Activated CD4-positive, alpha-beta T cell treated with anti-CD3 and anti-CD28 coated beads, Interleukin-2, amount 50 U/mL, for 48 hours (primary cell): Measurements from ENCODE around the gene ME3.

Experiments used
- DNase-seq, 2 experiments: peaks; one replicate each; pipeline ENCODE4 v3.0.0-alpha.2; 2020

Gene ME3

DNA sequence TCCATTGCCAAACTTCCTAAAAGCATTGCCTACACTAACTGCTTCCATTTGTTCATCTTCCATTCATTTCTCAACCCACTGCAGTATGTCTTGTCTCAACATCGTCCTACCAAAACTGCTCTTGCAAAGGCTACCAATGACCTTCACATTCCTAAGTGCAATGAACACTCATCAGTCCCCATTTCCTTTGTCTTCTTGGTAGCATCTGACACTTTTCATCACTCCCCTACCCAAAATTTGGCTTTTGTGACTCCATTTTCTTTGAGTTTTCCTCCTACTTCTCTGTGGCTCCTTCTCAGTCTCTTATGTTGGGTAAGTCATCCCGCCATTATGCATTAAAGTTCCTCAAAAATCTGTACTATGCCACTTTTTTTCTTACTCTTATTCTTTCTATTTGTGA lies 162.3 kb downstream of the ME3 start:
- DNase-seq: no peak

DNA sequence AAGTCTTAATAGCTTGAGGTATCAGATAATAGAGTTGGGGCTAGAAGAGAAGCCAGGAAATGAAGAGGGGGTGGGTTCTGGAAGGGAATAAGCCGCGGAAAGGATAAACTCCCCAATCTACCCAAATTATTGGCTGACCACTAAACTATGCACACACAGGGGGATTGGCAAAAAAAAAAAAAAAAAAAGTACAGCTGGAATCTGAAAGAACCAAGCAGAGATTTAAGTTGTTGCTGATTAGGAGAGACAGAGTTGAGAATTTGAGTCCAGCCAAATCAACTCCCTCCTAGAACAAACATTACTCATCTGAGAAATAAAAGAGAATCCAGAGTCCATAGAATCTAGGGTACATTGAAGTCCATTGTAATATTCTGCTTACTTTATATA lies 162.8 kb downstream of the ME3 start:
- no peak for DNase-seq

DNA sequence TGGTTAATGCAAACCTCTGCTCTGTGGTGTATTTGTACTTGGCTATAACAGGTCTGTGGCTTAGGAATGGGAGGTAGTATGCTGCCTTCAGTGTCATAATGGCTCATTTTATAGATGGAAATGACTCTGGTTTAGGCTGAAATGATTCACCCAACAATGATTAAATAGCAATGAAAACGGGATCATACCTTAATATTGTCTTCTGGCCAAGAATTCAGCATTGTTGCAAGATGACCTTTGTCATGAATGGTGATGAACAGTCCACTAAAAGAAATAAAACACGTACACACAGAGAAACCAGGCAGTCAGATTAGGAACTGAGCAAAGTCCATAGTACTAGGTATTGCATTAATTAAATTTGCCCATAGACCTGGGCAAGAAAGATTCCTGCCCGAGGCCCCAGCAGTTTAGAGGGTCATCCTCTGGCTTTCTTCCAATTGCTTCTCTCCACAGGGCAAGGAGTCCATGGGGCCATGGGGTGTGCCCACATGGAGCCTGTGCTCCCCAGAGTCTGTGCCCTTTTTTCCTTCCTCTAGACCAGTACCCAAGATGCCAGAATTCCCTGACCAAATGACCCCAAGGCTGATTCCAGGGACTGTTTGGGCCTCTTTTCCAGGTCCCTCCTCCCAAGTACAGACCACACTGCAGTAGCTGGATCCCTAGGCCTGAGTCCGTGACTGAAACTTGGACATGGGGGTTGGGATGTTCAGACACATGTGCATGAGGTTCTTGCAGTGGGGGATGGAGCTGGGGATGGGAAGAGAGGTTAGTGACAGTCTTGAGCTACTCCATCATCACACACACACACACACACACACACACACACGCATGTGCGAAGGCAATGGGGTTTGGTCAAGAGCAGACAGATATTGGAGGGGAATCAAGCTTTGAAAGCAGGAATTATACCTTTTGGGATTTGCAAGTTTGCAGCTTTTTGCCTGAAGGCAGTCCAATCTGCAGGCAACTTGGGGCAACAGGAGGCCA lies 163.5 kb downstream of the ME3 start:
- no peak for DNase-seq

DNA sequence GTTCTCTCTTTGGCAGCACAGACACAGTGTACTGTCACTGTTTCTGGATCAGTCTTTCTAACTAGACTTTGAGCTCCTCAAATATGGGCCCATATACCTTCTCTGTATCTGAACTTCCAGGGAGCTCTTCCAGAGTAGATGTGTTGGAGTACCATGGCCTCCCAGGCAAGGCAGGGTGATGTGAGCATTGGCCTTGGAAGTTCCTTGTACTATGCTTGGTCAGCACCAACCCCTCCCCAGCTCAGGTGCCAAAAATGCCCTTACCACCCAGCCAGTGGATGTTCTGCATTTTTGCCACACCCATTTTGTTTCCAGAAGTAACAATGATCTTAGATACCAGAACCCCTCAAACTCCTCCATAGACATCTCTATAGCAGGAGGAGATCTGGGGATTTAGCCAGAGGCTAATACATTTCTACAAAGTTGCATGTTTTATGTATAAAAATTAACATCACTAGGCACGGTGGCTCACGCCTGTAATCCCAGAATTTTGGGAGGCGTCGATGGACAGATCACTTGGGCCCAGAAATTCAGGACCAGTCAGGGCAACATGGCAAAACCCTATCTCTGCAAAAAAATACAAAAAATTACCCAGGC lies 165.1 kb downstream of the ME3 start:
- no peak for DNase-seq

DNA sequence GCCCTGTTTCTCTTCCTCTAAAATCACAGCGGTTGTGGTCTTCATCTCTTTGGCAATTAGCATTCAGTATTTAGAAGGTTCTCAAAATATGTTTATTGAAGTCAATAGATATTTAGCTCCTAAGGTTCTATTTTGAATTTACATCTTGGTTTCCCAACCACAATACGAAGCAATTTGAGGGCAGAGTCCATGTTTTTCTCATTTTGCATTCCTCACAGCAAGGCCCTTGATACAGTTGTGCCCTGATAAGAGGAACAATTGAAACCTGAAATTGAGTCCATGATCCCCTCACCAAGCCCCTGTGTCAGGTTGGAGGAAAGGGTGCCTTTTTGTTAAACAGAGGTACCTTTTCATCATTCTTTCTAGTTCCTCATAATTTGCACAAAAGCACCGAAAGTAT lies 166.2 kb downstream of the ME3 start:
- DNase-seq: no peak

DNA sequence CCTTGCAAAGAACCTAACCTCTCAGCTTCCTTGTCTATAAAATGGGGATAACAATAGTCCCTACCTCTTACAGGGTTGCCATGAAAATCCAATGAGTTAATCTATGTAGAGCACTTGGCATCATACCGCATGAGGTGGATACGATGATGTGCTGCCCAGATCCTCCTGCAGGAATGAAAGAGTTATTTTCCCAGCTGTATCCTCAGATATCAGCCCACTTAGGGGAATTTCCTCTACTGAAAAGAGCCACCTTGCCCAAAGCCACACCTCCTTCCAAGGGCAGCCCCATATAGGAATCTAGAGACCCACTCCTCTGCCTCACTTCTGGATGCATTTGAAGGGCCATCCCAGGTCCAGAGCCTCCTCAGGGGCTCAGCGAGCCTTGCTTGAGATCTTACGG lies 169.3 kb downstream of the ME3 start:
- no peak for DNase-seq

DNA sequence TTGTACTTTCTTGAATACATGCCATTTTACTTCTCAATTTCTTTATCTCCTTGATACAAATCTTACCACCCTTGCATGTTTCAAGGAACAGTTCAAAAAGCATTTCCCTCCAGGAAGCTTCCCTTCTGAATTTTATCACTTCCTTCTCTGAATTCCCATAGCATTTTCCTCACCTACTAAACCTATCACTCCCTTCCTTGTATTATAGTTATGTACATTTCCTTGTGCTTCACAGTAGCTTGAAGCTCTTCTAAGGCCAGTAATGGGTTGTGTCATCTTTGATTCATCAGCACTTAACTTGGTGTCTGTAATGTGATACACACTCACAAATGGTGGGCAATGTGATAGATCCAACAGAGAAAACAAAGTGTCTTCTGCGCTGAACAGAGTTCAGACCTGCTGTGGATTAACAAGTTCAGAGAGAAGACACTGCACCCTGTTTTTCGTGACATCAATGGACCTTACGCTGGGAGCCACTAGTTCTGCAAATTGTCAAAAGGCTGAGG lies 170.2 kb downstream of the ME3 start:
- no peak for DNase-seq

DNA sequence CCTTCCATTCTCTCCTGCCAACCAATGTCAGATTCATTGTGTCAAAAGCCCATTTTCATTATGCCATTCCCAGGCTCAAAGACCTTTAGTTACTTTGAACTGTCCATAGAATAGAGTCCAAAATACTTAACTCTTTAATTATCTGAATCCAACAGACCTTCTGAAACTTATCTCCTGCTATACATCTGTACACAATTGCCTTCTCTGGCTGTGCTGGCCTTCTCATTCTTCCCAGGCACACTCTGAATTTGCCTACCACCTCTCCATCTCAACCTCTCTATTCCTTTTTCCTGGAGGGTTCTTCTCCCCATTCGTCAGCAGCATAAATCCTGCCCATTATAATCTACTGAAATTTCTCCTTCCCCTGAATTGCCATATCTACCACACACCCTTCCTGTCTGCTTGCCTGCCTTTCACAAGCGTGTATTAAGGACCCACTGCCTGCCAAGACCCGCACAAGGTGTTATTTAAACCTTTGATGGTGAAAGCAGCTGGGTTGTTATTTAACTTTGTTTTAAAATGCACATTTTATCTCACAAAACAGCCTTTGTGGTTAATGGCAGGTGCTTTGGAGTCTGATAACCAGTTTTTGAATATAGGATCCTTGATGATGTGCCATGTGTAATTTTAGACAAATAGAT lies 171.8 kb downstream of the ME3 start:
- DNase-seq: no peak

DNA sequence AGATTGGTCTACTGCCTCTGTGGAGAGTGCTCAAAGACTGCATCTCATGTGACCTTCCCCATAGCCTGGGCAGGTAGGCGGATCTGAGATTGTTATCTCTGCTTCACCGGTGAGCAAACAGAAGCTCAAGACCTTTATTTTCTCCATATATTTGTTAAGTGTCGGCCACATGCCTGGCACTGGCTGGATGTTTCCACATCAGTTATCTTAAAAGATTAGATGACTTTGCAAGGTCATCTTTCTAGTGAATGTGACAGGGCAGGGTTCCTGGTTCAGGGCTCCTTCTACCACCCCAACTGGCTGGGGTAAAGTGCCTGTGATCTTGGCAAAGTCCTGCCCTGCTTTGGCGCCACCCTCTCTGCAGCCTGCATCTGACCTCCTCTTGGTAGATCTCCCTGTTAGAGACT lies 172.7 kb downstream of the ME3 start:
- DNase-seq: no peak

DNA sequence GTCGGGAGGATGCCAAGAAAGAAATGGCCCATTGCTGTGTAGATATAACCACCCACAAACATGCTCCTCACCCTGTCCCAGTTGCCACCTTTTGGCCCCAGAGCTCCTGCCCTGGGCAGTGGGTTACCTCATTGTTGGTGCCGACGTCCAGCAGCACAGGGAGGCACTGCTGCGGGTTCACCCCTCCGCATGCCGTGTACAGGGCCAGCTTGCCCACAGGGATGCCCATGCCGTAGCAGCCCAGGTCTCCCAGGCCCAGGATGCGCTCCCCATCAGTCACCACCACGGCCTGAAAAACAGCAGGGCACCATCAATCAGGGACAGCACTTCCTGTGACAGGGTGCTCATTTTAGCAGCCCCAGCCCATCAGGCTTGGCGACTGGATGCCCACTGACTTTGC lies 174.6 kb downstream of the ME3 start:
- no peak for DNase-seq

DNA sequence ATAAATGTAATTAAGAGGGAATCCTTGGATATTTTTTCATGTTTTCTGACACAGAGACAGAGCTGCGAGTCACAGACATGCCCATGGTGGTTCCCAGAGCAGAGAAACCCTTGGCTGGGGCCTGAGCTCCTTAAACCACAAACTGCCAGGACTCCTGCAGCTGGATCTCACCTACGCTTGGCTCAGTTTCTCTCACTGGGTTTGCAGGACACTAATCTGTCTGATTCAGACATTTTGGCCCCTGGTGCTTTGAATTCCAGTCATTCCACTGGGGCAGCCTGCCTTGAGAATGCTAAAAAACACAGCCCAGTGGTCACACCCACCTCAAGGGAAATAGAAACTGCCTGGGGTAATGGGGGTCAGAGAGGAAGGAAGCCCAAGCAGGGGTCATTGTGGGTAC lies 175.1 kb downstream of the ME3 start:
- no peak for DNase-seq

DNA sequence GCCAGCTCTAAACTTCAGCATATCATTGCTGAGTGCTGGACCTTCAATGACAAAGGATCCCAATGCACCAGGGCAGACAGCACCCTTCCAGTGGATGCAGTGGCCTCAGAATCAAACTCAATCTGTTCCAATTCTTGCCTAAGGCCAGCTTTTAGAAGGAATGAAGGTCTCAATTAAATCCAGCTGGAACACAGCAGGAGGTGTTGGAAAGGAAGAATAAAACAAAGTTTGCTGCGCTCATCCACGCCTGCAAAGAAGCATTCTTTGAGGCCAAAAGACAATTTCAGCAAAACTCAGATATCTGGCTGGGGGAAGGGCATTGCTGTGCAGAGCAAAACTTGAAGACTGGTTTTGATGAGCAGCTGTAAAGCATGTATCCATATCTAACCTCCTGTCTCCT lies 177.1 kb downstream of the ME3 start:
- no peak for DNase-seq

DNA sequence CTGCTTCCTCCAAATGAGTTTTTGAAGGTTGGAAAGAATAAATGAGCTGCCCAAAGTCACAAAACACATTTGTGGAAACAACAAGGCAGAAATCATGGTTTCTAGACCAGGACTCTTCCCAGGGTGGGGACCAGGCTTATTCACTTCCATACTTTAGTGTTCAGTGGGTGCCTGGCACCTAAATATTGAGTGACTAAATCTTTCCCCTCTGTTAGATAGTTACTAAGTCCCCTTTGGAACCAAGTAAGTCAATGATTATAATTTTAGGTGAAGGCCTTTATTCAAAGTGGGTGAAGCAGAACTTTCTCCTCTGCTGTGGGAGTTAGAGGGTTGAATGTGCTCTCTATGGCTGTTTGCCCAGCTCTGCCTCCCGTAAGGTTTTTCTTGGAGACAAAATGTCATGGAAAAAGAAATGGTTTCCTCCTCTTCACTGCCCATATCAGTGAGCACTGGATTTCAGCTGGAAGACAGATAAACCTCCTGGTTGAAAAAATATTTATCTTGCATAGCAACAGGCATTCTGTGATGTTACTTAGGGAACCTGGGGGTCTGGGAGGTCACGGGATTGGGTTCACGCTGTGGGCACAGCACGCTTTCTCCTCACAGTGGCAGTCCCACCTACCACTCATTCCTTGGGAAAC lies 179.9 kb downstream of the ME3 start:
- no peak for DNase-seq

DNA sequence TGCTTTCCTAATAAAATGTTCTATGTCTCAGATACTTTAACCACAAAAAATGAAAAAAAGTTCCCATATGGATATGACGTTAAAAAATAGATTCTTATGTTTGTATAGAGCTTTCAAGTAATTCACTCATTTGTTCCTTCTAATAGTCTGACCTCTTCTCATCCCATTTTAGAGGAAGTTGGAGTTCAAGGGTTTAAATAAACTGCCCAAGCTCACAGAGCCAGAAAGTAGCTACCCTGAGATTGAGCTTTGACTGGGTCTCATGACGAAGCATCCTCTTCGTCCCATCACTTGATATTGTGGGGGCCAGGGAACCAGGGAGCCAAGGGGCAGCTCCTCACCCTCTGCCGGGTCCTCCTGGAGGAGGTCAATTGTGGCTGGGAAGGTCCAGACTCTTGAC lies 181.4 kb downstream of the ME3 start:
- no peak for DNase-seq

DNA sequence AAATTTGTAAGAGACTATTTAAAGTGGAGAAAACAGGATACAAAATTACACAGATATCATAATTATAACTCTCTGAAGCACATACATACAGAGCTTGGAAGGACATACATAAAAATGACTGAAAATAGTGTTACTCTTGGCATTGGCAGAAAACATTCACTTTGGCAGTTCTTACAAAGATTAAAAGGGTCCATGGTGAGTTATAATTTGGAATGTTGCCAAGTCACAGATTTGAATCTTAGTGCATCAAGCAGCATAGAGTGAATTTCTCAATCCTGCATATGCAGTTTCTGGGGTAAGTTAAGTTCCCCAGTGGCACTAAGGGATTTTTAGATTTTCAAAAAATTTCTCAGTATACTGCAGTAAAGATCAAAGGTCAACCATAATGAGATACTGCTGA lies 181.8 kb downstream of the ME3 start:
- DNase-seq: no peak

DNA sequence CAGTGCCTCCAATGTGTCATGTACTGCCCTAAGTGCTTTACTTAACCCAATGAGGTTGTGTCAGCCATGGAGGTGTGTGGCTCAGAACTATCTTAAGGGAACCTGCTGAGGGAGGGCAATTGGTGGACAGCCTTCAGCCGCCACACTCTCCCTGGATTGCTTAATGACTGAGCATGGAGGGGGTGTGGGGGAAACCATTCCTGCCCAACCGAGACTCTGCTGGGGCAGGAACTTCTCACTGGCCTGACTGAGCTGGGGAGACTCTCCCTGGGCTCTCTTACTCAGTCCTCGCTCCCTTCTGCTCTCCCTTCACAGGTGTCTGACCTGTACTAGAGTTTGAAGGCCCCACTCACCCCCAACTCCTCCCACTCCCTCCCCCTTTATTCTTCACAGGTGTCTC lies 183.0 kb downstream of the ME3 start:
- DNase-seq: no peak

DNA sequence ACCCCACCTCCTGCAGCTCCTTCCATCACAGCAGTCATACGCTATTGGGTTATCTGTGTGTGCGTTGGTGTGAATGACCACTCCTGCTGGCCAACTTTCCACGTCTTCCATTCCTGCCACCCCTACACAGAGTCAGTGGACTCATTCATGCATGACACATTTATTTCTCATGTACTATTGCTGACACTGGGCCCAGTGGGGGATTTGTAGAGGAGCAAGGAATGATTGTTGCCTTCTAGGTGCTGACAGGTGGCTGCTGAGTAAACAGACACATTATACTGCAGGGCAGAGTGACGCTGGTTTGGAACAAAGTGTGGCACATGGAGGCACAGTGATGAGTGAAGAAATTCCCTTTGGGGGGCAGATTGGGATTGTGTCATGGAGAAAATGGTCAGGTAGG lies 183.9 kb downstream of the ME3 start:
- DNase-seq: no peak

DNA sequence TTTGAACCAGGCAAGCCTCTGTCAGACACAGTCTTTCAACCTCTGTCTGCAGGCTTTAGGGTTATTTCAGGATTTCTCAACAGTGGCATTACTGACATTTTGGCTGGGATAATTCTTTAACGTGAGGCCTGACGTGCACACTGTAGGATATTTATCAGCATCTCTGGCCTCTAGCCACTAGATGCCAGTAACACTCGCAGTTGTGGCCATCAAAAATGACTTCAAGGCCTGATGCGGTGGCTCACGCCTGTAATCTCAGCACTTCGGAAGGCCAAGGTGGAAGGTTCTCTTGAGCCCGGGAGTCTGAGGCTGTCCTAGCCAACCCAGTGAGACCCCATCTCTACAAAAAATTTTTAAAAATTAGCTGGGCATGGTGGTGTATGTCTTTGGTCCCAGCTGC lies 184.7 kb downstream of the ME3 start:
- DNase-seq: no peak

DNA sequence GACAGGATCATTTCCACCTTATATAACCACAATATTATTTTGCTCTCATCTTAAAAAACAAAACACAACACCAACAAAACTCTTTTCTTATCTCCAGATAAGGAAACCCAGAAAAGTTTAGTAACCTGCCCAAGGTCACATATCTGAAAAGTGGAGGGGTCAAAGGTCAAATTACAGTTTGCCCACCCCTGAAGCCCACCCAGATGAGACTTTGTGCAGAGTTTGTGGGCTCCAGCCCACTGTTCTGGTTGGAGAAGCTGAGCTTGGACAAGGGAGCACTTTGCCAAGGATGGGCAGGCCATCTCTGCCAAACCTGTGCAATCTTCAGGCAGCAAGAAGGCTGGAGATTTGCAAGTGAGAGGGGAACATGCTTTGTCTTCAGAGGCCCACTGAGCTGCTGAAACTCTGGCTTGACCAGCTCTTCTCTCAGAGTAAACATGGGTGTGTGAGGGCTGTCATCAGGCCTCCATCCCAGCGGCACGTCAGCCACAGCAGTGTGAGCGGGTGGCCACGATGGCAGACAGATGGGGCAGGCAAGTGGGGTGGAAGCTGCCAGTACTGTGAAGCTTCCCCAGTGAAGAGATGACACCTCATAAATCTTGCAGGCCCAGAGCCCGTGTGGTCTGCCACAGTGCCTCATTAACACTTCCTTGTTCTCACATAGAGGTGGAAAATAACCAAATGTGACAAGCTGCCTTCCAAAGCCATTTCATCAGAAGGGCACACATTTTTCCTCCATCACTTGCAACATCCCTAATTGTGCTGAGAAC lies 186.0 kb downstream of the ME3 start:
- DNase-seq: no peak

DNA sequence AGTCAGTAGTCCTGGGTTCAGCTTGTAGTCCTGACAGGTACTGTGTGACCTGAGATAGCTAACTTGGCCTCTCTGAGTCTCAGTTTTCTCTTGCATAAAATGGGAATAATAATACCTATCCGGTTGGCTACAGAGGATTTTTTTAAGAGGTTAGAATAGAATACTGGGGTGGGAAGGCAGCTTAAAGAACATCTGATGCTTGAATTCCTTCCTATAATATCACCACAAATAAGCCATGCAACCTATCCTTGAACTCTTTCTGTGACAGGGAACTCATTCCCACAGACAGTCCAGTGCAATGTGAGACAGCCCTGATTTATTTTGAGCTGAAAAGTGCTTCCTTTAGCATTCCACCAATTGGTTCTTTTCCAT lies 187.6 kb downstream of the ME3 start:
- no peak for DNase-seq

DNA sequence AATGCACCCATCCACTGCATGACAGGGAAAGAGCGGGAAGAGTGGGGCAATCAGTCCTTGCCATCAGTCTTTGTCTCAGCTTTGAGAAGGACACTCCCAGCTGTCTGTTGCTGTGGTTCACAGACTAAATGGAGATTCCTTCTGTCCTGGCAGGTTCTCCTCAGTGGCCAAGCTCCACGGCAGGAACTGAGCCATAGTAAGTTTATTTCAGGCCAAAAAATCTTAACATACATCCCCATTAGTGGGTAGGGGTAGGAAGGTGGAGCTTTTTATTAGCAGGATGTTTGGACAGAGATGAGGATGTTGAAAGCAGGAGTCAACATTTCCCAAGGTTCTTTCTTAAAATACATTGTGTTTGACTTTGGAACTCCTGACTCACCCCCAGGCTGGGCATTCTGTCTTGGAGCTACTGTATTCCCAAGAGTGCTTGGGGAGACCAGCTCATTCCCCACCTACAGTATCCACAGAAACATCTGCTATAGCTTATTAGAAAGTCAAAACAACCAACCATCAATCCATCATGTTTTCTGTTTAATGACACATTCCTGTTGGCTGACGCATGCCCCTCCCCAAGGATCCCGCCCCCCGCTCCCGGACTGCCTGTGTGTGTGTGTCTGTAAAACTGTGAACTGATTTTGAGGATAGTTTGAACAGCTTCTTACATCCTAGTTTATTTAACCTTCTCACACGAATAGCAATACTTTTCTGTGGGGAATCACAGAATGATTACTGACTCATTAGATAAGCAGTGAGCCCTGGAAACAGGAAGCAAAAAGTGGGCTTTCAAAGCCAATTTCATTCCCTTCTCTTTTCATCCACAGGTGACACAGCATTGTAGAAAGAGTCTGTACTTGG lies 188.2 kb downstream of the ME3 start:
- DNase-seq: no peak

DNA sequence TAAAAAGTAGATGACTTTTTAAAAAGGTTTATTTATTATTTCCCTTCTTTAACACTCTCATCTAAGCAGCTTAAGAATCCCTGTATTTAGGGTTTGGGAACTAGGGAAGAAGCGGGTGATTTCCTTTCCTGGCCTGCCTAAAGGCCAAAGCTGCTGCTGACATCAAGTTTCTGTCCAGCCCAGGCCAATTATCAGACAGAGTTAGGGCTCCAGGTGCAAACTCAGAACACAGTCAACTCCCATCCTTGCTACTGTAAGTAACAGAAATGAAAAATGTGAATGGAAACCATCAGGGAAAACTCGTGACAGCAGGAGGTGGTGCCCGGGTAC lies 188.8 kb downstream of the ME3 start:
- DNase-seq: no peak
